ENCODE measurements around the gene ATP2B2.

GRCh38 chr3:10507331-10507730 lies 1.9 kb upstream of the ATP2B2 start:
- TF ChIP-seq PPARA (CRISPR knock-in tag; IDR thresholded peaks at IDR 0.05; ENCODE audit: borderline replicate concordance) (no peak), ESRRG (CRISPR knock-in tag; IDR thresholded peaks at IDR 0.05) (no peak), CREB5 (CRISPR knock-in tag; IDR thresholded peaks at IDR 0.05; ENCODE audit: low read depth) (no peak), SNAI2 (CRISPR knock-in tag; IDR thresholded peaks at IDR 0.05) (no peak), ISL1 (CRISPR knock-in tag; IDR thresholded peaks at IDR 0.05) (no peak), RARB (CRISPR knock-in tag; IDR thresholded peaks at IDR 0.05) (no peak), CSDC2 (CRISPR knock-in tag; IDR thresholded peaks at IDR 0.05) (no peak), ARNTL (CRISPR knock-in tag; IDR thresholded peaks at IDR 0.05; ENCODE audit: borderline replicate concordance, low read depth) (no peak), PATZ1 (CRISPR knock-in tag; IDR thresholded peaks at IDR 0.05; ENCODE audit: borderline replicate concordance) (no peak), ZNF8 (CRISPR knock-in tag; IDR thresholded peaks at IDR 0.05) (no peak), POU6F1 (CRISPR knock-in tag; IDR thresholded peaks at IDR 0.05; ENCODE audit: borderline replicate concordance, low read depth) (no peak)

Data from SK-N-SH treated with all-trans-retinoic acid at 6 μM for 48 hours (cell line).